Hepatocyte (in vitro differentiated cells): ENCODE results near the gene HOXD13.

Experiments
- EZH2 ChIP-seq: fragments of 200-600 bp; sonication (generic); IDR thresholded peaks from 2 replicates; pipeline ENCODE4 v1.6.1; 2016; ENCODE audit warnings: antibody characterized with exemption, mild to moderate bottlenecking, borderline replicate concordance
- TF ChIP-seq, protein P1 (sequence below): fragments of 200-600 bp; sonication (generic); IDR thresholded peaks from 2 replicates; pipeline ENCODE4 v1.5.1; 2016; ENCODE audit warnings: antibody characterized with exemption, mild to moderate bottlenecking; ENCODE audit not compliant: poor library complexity

DNA sequence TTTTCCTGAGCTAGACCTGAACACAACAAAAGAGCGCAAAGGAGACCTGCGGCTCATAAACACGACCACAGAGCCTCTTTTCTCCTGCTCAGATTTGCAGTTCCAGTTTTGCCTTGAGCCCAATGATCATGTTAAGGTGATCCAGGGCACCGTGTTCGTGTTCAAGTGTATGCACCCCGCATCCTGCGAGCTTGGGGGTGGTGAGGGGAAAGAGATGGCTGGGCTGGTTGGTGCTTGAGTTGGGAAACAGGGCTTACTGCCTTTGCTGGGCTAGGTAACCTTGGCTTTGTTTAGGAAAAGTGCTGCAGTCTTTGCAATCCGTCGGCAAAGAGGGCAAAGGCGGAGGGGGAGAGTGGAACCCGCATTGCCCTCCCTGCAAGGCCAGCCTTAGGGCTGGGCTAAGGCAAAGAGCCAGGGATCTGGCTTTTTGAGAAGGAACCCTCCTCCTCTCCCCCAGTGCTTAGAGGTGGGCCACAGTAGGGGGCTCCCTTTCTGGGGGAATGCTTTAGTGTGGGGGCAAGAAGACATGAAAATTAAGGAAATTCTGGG lies 25.4 kb downstream of the HOXD13 start:
- TF ChIP-seq, protein P1, sequence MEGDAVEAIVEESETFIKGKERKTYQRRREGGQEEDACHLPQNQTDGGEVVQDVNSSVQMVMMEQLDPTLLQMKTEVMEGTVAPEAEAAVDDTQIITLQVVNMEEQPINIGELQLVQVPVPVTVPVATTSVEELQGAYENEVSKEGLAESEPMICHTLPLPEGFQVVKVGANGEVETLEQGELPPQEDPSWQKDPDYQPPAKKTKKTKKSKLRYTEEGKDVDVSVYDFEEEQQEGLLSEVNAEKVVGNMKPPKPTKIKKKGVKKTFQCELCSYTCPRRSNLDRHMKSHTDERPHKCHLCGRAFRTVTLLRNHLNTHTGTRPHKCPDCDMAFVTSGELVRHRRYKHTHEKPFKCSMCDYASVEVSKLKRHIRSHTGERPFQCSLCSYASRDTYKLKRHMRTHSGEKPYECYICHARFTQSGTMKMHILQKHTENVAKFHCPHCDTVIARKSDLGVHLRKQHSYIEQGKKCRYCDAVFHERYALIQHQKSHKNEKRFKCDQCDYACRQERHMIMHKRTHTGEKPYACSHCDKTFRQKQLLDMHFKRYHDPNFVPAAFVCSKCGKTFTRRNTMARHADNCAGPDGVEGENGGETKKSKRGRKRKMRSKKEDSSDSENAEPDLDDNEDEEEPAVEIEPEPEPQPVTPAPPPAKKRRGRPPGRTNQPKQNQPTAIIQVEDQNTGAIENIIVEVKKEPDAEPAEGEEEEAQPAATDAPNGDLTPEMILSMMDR, result no peak
- no peak for TF ChIP-seq EZH2
